Keratinocyte (primary cell): Measurements from ENCODE around the gene ZNF343. TPM values are rescaled to one million over a fixed set of nuclear protein-coding genes. Genes with fewer than 3 reads are reported as not detected.
"Not testable (repeated sequence)": the region's sequence is repeated elsewhere in the genome, so short reads cannot be mapped to it uniquely, and the experiment has no call there.

ENCODE experiments used
- DNase-seq: peaks from one replicate; pipeline ENCODE4 v3.0.0-alpha.2; 2011; ENCODE audit warnings: low read depth, missing footprints, low spot score
- FAIRE-seq: peaks from 2 replicates; lab custom pipeline; 2011; peaks lifted over from hg19 to GRCh38; lab: Jason Lieb, UNC
- H2AFZ ChIP-seq: 2 replicates; pipeline ENCODE4 v1.6.0; 2012; ENCODE audit warnings: low read length, control low read depth, inconsistent platforms; ENCODE audit not compliant: control insufficient read depth
- H3K27ac ChIP-seq: 2 replicates; pipeline ENCODE4 v1.5.1; 2011; ENCODE audit warnings: low read length; ENCODE audit not compliant: control insufficient read depth, insufficient read depth
- H3K27me3 ChIP-seq: 3 replicates; pipeline ENCODE4 v1.6.0; 2011; ENCODE audit warnings: low read length; ENCODE audit not compliant: control insufficient read depth, insufficient read depth; ENCODE audit errors: extremely low read depth
- H3K36me3 ChIP-seq, 2 experiments: 2 replicates in 1 of 2; 3 replicates in 1 of 2; pipeline ENCODE4 v1.5.1; 2011; ENCODE audit warnings: low read length in 2 of 2, mild to moderate bottlenecking in 1 of 2; ENCODE audit not compliant: control insufficient read depth in 2 of 2, insufficient read depth in 2 of 2; ENCODE audit errors: extremely low read depth in 1 of 2
- H3K4me1 ChIP-seq: 3 replicates; pipeline ENCODE4 v1.5.1; 2011; ENCODE audit warnings: low read length; ENCODE audit not compliant: control insufficient read depth, insufficient read depth; ENCODE audit errors: extremely low read depth
- H3K4me2 ChIP-seq: 3 replicates; pipeline ENCODE4 v1.6.0; 2011; ENCODE audit warnings: low read depth, low read length; ENCODE audit not compliant: control insufficient read depth, insufficient read depth; ENCODE audit errors: extremely low read depth
- H3K4me3 ChIP-seq, 3 experiments: fragments of 200-600 bp in 1 of 3; sonication (generic) in 1 of 3; 2 replicates in 2 of 3; 3 replicates in 1 of 3; pipeline ENCODE4 v1.5.1; 2011 to 2016; ENCODE audit warnings: low read length in 3 of 3, mild to moderate bottlenecking in 3 of 3, control low read depth in 2 of 3, inconsistent platforms in 1 of 3, low read depth in 1 of 3, mixed read lengths in 1 of 3, mixed run types in 1 of 3, moderate library complexity in 1 of 3; ENCODE audit not compliant: control insufficient read depth in 2 of 3, insufficient read depth in 2 of 3; ENCODE audit errors: extremely low read depth in 1 of 3
- H3K79me2 ChIP-seq: 2 replicates; pipeline ENCODE4 v1.6.0; 2012; ENCODE audit warnings: low read length; ENCODE audit not compliant: control insufficient read depth, insufficient read depth
- H3K9ac ChIP-seq: 3 replicates; pipeline ENCODE4 v1.6.0; 2011; ENCODE audit warnings: low read length; ENCODE audit not compliant: control insufficient read depth, insufficient read depth; ENCODE audit errors: extremely low read depth
- H3K9me1 ChIP-seq: 3 replicates; pipeline ENCODE4 v1.6.0; 2011; ENCODE audit warnings: low read length; ENCODE audit not compliant: control insufficient read depth, insufficient read depth; ENCODE audit errors: extremely low read depth
- H3K9me3 ChIP-seq: 2 replicates; pipeline ENCODE4 v1.5.1; 2012; ENCODE audit warnings: low read depth, low read length; ENCODE audit not compliant: control insufficient read depth
- H4K20me1 ChIP-seq: 3 replicates; pipeline ENCODE4 v1.6.0; 2011; ENCODE audit warnings: low read length; ENCODE audit not compliant: control insufficient read depth, insufficient read depth; ENCODE audit errors: extremely low read depth
- EZH2 ChIP-seq: IDR thresholded peaks from one replicate; pipeline ENCODE4 v1.6.1; 2012; ENCODE audit warnings: inconsistent platforms, mild to moderate bottlenecking, low read length, moderate library complexity
- dilution Hi-C: fragments of 300-500 bp; cut with MboI; formaldehyde crosslinking; loops from one replicate; pipeline ENCODE4 v1.7.0; 2020; ENCODE audit warnings: low sequenced_read_pairs; ENCODE audit not compliant: extremely low pct_ligation_motif_present
- polyA plus RNA-seq, 5 experiments: library from polyadenylated mRNA; depleted of rRNA in 3 of 5; stranded (reverse) in 3 of 5; stranded (forward) in 1 of 5; unstranded in 1 of 5; fragments of >200 nt; gene quantifications; 1 replicate in 1 of 5; 2 replicates in 3 of 5; 3 replicates in 1 of 5; pipeline versions ENCODE4 v1.2.1 to v1.2.3, GENCODE V29; 2011 to 2012; ENCODE audit warnings: missing spikeins in 2 of 5, low read depth in 1 of 5, low replicate concordance in 1 of 5
- TF ChIP-seq, protein P1 (sequence below), 3 experiments: IDR thresholded peaks in 1 of 3; conservative IDR thresholded peaks in 1 of 3; optimal IDR thresholded peaks in 1 of 3; 2 replicates in 2 of 3; 3 replicates in 1 of 3; pipeline versions ENCODE3 to v1.5.1; 2011; ENCODE audit warnings: low read length in 3 of 3, mild to moderate bottlenecking in 3 of 3, moderate library complexity in 2 of 3, control low read depth in 1 of 3, inconsistent platforms in 1 of 3; ENCODE audit not compliant: insufficient read depth in 2 of 3; ENCODE audit errors: extremely low read depth in 1 of 3

The ZNF343 gene
- polyA plus RNA-seq, 1 donor (not counting 4 experiments of a cell fraction or from before 2014, with no cell fraction given) = 11.7 TPM

DNA sequence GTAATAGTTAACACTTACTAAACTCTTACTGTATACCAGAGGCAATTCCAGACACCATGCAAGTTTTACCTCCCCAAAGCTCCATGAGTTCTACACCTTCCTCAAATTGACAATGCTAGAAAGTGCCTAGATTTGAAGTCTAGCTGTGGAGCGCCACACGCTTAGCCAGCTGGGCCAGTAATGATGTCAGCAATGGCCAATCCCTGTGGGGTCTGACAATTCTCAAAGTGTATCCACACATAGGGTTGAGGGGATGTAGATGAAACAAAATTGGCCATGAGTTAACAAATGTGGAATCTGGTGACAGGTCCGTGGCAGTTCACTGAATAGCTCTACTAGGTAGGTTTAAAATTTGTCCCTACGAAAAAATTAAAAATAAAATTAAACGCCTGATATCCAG is 1.3 kb downstream of the ZNF343 start:
- TF ChIP-seq, protein P1, sequence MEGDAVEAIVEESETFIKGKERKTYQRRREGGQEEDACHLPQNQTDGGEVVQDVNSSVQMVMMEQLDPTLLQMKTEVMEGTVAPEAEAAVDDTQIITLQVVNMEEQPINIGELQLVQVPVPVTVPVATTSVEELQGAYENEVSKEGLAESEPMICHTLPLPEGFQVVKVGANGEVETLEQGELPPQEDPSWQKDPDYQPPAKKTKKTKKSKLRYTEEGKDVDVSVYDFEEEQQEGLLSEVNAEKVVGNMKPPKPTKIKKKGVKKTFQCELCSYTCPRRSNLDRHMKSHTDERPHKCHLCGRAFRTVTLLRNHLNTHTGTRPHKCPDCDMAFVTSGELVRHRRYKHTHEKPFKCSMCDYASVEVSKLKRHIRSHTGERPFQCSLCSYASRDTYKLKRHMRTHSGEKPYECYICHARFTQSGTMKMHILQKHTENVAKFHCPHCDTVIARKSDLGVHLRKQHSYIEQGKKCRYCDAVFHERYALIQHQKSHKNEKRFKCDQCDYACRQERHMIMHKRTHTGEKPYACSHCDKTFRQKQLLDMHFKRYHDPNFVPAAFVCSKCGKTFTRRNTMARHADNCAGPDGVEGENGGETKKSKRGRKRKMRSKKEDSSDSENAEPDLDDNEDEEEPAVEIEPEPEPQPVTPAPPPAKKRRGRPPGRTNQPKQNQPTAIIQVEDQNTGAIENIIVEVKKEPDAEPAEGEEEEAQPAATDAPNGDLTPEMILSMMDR (optimal IDR thresholded peaks at IDR 0.05 in 1 of 3, IDR thresholded peaks at IDR 0.05 in 1 of 3, conservative IDR thresholded peaks at IDR 0.05 in 1 of 3; ENCODE audit: extremely low read depth in 1 of 3, insufficient read depth in 2 of 3, low read length in 3 of 3) = no peak
- no peak for TF ChIP-seq EZH2
- Histone ChIP-seq H3K9me3 (no peaks in the 10 kb centered on the region), H3K79me2 (peaks cover 23% of the 10 kb centered on the region), H3K27me3 (no peaks in the 10 kb centered on the region), H3K4me3 (peak overlapping the region; percentile 77 to 98 (median 80)), H3K4me2 (peak overlapping the region; percentile 74), H3K36me3 (no peaks in the 10 kb centered on the region), H3K4me1 (peaks cover 11% of the 10 kb centered on the region), H3K9ac (peak overlapping the region; percentile 87), H4K20me1 (no peaks in the 10 kb centered on the region), H2AFZ (no peak overlapping the region), H3K9me1 (no peaks in the 10 kb centered on the region), H3K27ac (no peak overlapping the region)
- dilution Hi-C loops = no loop called here
- no peak for DNase-seq
- no peak for FAIRE-seq

DNA sequence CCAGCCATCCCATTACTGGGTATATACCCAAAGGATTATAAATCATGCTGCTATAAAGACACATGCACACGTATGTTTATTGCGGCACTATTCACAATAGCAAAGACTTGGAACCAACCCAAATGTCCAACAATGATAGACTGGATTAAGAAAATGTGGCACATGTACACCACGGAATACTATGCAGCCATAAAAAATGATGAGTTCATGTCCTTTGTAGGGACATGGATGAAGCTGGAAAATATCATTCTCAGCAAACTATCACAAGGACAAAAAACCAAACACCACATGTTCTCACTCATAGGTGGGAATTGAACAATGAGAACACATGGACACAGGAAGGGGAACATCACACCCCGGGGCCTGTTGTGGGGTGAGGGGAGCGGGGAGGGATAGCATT is 2.3 kb downstream of the ZNF343 start:
- H3K27ac ChIP-seq, H3K9ac ChIP-seq, H2AFZ ChIP-seq, FAIRE-seq, DNase-seq, H3K4me2 ChIP-seq, dilution Hi-C loops, H3K36me3 ChIP-seq, H3K9me1 ChIP-seq, H4K20me1 ChIP-seq, H3K27me3 ChIP-seq, H3K4me3 ChIP-seq, H3K9me3 ChIP-seq: not testable (repeated sequence)
- peaks cover 11% of the 10 kb centered on the region for H3K4me1 ChIP-seq
- peaks cover 23% of the 10 kb centered on the region for H3K79me2 ChIP-seq

DNA sequence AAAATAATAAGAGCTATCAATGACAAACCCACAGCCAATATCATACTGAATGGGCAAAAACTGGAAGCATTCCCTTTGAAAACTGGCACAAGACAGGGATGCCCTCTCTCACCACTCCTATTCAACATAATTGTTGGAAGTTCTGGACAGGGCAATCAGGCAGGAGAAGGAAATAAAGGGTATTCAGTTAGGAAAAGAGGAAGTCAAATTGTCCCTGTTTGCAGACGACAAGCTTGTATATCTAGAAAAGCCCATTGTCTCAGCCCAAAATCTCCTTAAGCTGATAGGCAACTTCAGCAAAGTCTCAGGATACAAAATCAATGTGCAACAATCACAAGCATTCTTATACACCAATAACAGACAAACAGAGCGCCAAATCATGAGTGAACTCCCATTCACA is 3.9 kb downstream of the ZNF343 start:
- H4K20me1 ChIP-seq, H3K4me2 ChIP-seq, H3K4me3 ChIP-seq, dilution Hi-C loops, H3K9me3 ChIP-seq, H3K36me3 ChIP-seq, FAIRE-seq, H3K27ac ChIP-seq, DNase-seq, H3K9ac ChIP-seq, H2AFZ ChIP-seq, H3K27me3 ChIP-seq, H3K9me1 ChIP-seq: not testable (repeated sequence)
- peaks cover 25% of the 10 kb centered on the region for H3K79me2 ChIP-seq
- peaks cover 11% of the 10 kb centered on the region for H3K4me1 ChIP-seq

DNA sequence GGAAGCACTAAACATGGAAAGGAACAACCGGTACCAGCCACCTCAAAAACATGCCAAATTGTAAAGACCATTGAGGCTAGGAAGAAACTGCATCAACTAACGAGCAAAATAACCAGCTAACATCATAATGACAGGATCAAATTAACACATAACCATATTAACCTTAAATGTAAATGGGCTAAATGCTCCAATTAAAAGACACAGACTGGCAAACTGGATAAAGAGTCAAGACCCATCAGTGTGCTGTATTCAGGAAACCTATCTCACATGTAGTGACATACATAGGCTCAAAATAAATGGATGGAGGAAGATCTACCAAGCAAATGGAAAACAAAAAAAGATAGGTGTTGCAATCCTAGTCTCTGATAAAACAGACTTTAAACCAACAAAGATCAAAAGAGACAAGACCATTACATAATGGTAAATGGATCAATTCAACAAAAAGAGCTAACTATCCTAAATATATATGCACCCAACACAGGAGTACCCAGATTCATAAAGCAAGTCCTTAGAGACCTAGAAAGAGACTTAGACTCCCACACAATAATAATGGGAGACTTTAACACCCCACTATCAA is 5.8 kb downstream of the ZNF343 start:
- H3K4me1 ChIP-seq, H3K9me3 ChIP-seq, H2AFZ ChIP-seq, H3K4me3 ChIP-seq, H3K27me3 ChIP-seq, H3K27ac ChIP-seq, FAIRE-seq, H3K9ac ChIP-seq, DNase-seq, dilution Hi-C loops, H4K20me1 ChIP-seq, H3K4me2 ChIP-seq, H3K9me1 ChIP-seq: not testable (repeated sequence)
- Histone ChIP-seq H3K79me2 (peaks cover 16% of the 10 kb centered on the region), H3K36me3 (peaks cover 8 to 11% of the 10 kb centered on the region in 2 experiments)
